Gastroesophageal sphincter (tissue), 4 donors: ENCODE measurements around the gene GPLD1. TPM values are rescaled to one million over a fixed set of nuclear protein-coding genes. Genes with fewer than 3 reads are reported as not detected.

Experiments
- ATAC-seq: fragments of 150-250 bp; one replicate; pipeline ENCODE4 v1.9.1; 2016; ENCODE audit warnings: mild to moderate bottlenecking, moderate library complexity
- H3K27ac ChIP-seq, 4 donors: fragments of 200-600 bp; sonication (generic) in 3 of 4; 1 replicate in 3 of 4; 2 replicates in 1 of 4; pipeline ENCODE4 v1.5.1; 2016 to 2019
- H3K27me3 ChIP-seq: fragments of 200-600 bp; sonication (generic); one replicate; pipeline ENCODE4 v1.5.1; 2019
- H3K36me3 ChIP-seq, 2 donors: fragments of 200-600 bp; sonication (generic); one replicate each; pipeline ENCODE4 v1.5.1; 2019; ENCODE audit warnings: control low read depth in 1 of 2
- H3K4me1 ChIP-seq, 3 donors: fragments of 200-600 bp; sonication (generic); 1 replicate in 2 of 3; 2 replicates in 1 of 3; pipeline ENCODE4 v1.5.1; 2016 to 2019; ENCODE audit warnings: control low read depth in 2 of 3
- H3K4me3 ChIP-seq, 2 donors: fragments of 200-600 bp; sonication (generic); one replicate each; pipeline ENCODE4 v1.5.1; 2019; ENCODE audit warnings: mild to moderate bottlenecking in 1 of 2, moderate library complexity in 1 of 2
- H3K9me3 ChIP-seq, 3 donors: fragments of 200-600 bp; sonication (generic); one replicate each; pipeline ENCODE4 v1.5.1; 2017 to 2019; ENCODE audit warnings: control low read depth in 2 of 3
- CTCF ChIP-seq, 4 experiments: fragments of 200-600 bp in 2 of 4; fragments of 450-650 bp in 2 of 4; sonication (generic) in 1 of 4; IDR thresholded peaks; one replicate each; pipeline ENCODE4 v1.5.1; 2017 to 2019; ENCODE audit warnings: antibody characterized with exemption in 4 of 4, mild to moderate bottlenecking in 2 of 4, moderate library complexity in 2 of 4
- EP300 ChIP-seq: sonication (generic); formaldehyde crosslinking; IDR thresholded peaks from one replicate; pipeline ENCODE4 v1.6.1; 2017; ENCODE audit warnings: antibody characterized with exemption, mild to moderate bottlenecking
- POLR2A ChIP-seq, 2 donors: fragments of 450-650 bp; IDR thresholded peaks; one replicate each; pipeline ENCODE4 v1.6.1; 2017; ENCODE audit warnings: antibody characterized with exemption in 2 of 2, mild to moderate bottlenecking in 2 of 2, moderate library complexity in 1 of 2
- POLR2AphosphoS5 ChIP-seq: sonication (generic); formaldehyde crosslinking; IDR thresholded peaks from one replicate; pipeline ENCODE4 v1.6.1; 2017; ENCODE audit warnings: antibody characterized with exemption
- WGBS, 2 donors: methylation state at CpG; one replicate each; pipeline ENCODE4 v1.1.5; 2018; ENCODE audit warnings: low coverage in 1 of 2; 5-methylcytosine and 5-hydroxymethylcytosine counted together
- total RNA-seq, 4 donors: library from RNA; depleted of rRNA; stranded (reverse); fragments of >200 nt; gene quantifications; one replicate each; pipeline ENCODE4 v1.1.0, GENCODE V29; 2016

Gene GPLD1
- total RNA-seq, 4 donors from 2014 or later, result 3.8 to 7.8 (median 5.6) TPM

- Histone ChIP-seq H3K4me1 (peaks cover 0 to 12% (median 5%) of the 10 kb centered on the region in 3 donors), H3K36me3 (peaks cover 0 to 3% of the 10 kb centered on the region in 2 donors), H3K27ac (no peak overlapping the region), H3K9me3 (no peaks in the 10 kb centered on the region), H3K4me3 (no peak overlapping the region), H3K27me3 (no peaks in the 10 kb centered on the region)
- WGBS, 2 donors, result 61 to 68% methylated on average over 2 of the region's 2 CpGs
- TF ChIP-seq EP300 (no peak), POLR2AphosphoS5 (no peak), POLR2A (IDR thresholded peaks at IDR 0.05) (no peak), CTCF (IDR thresholded peaks at IDR 0.05) (no peak)
- no peak for ATAC-seq
Observed at GRCh38 chr6:24489881-24490280, 503 bp upstream of the GPLD1 start.

- Histone ChIP-seq H3K9me3 (no peaks in the 10 kb centered on the region), H3K27me3 (no peaks in the 10 kb centered on the region), H3K27ac (no peak overlapping the region), H3K36me3 (peaks cover 0 to 3% of the 10 kb centered on the region in 2 donors), H3K4me1 (no peaks in the 10 kb centered on the region), H3K4me3 (no peak overlapping the region)
- ATAC-seq, result no peak
- TF ChIP-seq CTCF (IDR thresholded peaks at IDR 0.05), result no peak
- TF ChIP-seq POLR2AphosphoS5, result no peak
- no peak for TF ChIP-seq EP300
- no peak for TF ChIP-seq POLR2A (IDR thresholded peaks at IDR 0.05)
- WGBS, 2 donors, result 85 to 89% methylated on average over 4 of the region's 4 CpGs
Observed at GRCh38 chr6:24486065-24486464, 3.3 kb downstream of the GPLD1 start.

- TF ChIP-seq CTCF (IDR thresholded peaks at IDR 0.05) (no peak), POLR2A (IDR thresholded peaks at IDR 0.05) (no peak), POLR2AphosphoS5 (no peak), EP300 (no peak)
- no peak for ATAC-seq
- Histone ChIP-seq H3K36me3 (peaks cover 0 to 6% of the 10 kb centered on the region in 2 donors), H3K27ac (no peak overlapping the region), H3K4me3 (no peak overlapping the region), H3K27me3 (no peaks in the 10 kb centered on the region), H3K4me1 (no peaks in the 10 kb centered on the region), H3K9me3 (no peaks in the 10 kb centered on the region)
- WGBS, 2 donors, result 78 to 88% methylated on average over 6 to 7 of the region's 7 CpGs
Observed at GRCh38 chr6:24484657-24485323, 4.6 kb downstream of the GPLD1 start.

- Histone ChIP-seq H3K27ac (no peak overlapping the region), H3K4me3 (no peak overlapping the region), H3K27me3 (no peaks in the 10 kb centered on the region), H3K4me1 (no peaks in the 10 kb centered on the region), H3K36me3 (peaks cover 0 to 7% of the 10 kb centered on the region in 2 donors), H3K9me3 (no peaks in the 10 kb centered on the region)
- ATAC-seq, result no peak
- 86% methylated on average over 2 of the region's 5 CpGs; no CpG with 5 or more reads in 1 of the 2 donors for WGBS, 2 donors
- TF ChIP-seq POLR2A (IDR thresholded peaks at IDR 0.05) (no peak), EP300 (no peak), CTCF (IDR thresholded peaks at IDR 0.05) (no peak), POLR2AphosphoS5 (no peak)
Observed at GRCh38 chr6:24481449-24481848, 7.9 kb downstream of the GPLD1 start.

- 82 to 100% methylated on average over 1 to 9 of the region's 9 CpGs for WGBS, 2 donors
- H3K27ac ChIP-seq, result no peak overlapping the region
- H3K4me3 ChIP-seq, result no peak overlapping the region
- H3K4me1 ChIP-seq, result no peaks in the 10 kb centered on the region
- H3K36me3 ChIP-seq, result peaks cover 0 to 7% of the 10 kb centered on the region in 2 donors
- no peaks in the 10 kb centered on the region for H3K9me3 ChIP-seq
- H3K27me3 ChIP-seq, result no peaks in the 10 kb centered on the region
- no peak for TF ChIP-seq POLR2A (IDR thresholded peaks at IDR 0.05)
- TF ChIP-seq POLR2AphosphoS5, result no peak
- no peak for TF ChIP-seq EP300
- TF ChIP-seq CTCF (IDR thresholded peaks at IDR 0.05), result no peak
- no peak for ATAC-seq
Observed at GRCh38 chr6:24480705-24481104, 8.7 kb downstream of the GPLD1 start.
